CD4-positive, alpha-beta T cell treated with Interleukin-12 subunit alpha and Interleukin-12 subunit beta, for 1 hour (primary cell): ENCODE results near the gene MARCHF10.
"Not testable (repeated sequence)": the region's sequence is repeated elsewhere in the genome, so short reads cannot be mapped to it uniquely, and the experiment has no call there.

Source experiments
- DNase-seq: peaks from one replicate; pipeline ENCODE4 v3.0.0-alpha.2; 2020

MARCHF10 gene

GRCh38 chr17:62693616-62694409, 114.3 kb downstream of the MARCHF10 start:
- no peak for DNase-seq

DNA sequence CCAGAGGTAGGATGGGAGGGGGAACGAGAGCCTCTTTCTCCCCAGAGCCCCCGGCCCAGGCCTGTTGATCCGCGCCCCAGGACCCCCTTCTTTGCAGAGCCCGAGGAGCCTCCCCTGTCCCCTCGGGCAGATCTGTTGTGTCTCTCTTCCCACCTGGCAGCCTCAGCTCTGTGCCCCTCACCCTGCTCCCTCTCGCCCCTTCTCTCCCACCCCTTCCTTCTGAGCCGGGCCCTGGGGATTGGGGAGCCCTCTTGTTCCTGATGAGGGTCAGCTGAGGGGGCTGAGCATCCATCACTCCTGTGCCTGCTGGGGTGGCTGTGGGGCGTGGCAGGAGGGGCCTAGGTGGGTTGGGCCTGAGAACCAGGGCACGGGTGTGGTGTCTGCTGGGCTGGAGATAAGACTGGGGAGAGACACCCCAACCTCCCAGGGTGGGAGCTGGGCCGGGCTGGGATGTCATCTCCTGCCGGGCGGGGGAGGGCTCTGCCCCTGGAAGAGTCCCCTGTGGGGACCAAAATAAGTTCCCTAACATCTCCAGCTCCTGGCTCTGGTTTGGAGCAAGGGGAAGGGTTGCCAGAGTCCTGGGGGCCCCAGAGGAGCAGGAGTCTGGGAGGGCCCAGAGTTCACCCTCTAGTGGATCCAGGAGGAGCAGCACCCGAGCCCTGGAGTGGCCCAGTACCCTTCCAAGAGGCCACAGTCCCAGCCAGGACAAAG, 115.2 kb downstream of the MARCHF10 start:
- no peak for DNase-seq

GRCh38 chr17:62692159-62692651, 115.9 kb downstream of the MARCHF10 start:
- DNase-seq, result no peak

DNA sequence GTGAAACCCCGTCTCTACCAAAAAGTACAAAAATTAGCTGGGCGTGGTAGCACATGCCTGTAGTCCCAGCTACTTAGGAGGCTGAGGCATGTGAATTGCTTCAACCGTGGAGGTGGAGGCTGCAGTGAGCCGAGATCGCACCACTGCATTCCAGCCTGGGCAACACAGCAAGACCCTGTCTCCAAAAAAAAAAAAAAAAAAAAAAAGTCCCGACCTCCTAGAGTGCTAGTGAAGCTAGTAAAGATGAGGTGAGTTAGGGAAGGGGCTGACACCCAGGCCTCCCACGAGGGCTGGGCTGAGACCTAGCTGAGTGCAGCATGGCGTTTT, 116.6 kb downstream of the MARCHF10 start:
- DNase-seq, result not testable (repeated sequence)

GRCh38 chr17:62690168-62690897, 117.8 kb downstream of the MARCHF10 start:
- DNase-seq, result no peak

GRCh38 chr17:62689441-62690167, 118.5 kb downstream of the MARCHF10 start:
- no peak for DNase-seq

- no peak for DNase-seq
These were observed 119.5 kb downstream of the MARCHF10 start for GRCh38 chr17:62688398-62689160.

GRCh38 chr17:62687997-62688396, 120.1 kb downstream of the MARCHF10 start:
- DNase-seq, result no peak

DNA sequence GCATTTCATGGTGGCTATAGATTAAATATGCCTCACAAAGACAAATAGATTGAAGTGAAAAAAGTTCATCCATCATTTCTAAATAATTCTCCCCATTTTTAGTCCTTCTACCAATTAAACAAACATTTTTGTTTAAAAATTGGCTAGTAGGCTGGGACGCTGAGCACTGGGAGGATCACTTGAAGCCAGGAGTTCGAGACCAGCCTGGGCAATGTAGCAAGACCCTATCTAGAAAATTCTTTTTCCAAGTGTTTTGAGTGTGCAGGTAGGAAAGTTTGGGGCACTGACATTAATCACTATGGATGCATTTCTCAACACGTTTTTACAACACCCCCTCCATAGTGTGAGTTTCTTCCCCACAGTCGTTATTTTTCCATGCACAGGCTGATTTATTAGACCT, 123.9 kb downstream of the MARCHF10 start:
- no peak for DNase-seq

DNA sequence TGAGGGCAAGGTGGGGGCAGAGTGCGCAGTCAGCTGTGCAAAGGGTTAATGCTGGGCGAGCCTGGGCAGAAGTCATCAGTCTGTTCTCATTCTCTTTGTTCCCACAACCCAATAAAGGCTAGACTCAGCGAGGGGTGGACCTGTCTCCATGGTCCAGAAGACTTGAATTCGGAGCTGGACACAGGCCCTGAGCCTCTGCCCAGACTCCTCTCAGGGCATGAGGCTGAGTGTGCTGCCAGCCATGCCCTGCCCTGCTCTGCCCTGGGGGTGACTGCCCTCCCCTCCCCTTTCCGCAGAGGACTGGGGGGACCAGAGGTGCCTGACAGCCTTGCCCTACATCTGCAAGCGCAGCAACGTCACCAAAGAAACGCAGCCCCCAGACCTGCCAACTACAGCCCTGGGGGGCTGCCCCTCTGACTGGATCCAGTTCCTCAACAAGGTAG, 126.2 kb downstream of the MARCHF10 start:
- no peak for DNase-seq

- DNase-seq, result no peak
These were observed 126.8 kb downstream of the MARCHF10 start for GRCh38 chr17:62681061-62681938.

- DNase-seq, result no peak
These were observed 127.5 kb downstream of the MARCHF10 start for GRCh38 chr17:62680541-62681052.

DNA sequence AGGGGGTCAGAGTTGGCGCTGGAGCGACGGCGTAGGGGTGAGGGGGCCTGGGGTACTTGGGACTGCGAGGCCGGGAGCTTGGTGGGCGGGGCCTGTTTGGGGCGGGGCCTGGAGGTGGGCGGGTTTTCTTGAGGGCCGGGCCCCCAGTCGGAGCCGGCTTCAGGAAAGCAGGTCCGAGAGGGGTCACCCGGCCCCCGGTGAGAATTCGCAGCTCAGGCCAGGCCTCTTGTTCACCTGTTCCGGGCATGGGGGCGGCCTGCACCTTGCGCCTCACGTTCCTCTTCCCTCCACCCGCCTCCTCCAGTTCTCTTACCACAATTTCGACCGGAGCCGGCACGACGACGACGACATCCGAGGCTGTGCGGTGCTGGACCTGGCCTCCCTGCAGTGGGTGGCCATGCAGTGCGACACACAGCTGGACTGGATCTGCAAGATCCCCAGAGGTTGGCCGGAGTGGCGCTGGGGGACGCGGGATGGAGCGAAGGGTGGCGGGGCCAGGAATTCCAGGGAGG, 128.2 kb downstream of the MARCHF10 start:
- no peak for DNase-seq

DNA sequence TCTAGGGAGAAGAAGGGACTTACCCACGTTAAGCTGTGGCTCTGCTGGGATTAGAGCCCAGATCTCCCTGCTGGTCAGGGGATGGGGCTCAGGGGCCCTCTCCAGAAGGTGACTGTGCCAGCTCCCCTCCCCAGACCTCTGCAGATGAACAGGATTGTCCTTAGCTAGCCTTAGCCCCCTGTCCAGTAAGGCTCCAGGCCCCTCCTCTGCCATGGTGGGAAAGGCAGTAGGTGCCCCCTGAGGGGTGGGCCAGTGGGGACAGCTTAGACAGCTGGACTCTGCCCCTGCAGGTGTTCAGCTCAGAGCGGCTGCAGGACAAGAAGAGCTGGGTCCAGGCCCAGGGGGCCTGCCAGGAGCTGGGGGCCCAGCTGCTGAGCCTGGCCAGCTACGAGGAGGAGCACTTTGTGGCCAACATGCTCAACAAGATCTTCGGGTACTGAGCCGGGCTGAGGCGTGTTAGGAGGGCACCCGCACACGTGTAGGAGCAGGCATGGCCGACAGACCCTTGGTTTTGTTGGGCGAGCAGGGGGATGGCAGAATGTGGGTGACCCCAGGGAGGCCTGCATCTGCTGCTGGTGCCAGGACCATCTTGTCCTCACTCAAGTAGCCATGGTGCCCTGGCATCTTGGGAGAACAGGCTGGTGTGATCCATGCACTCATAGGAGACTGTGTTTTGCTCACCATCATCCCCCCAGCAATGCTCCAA, 129.7 kb downstream of the MARCHF10 start:
- DNase-seq, result no peak

- no peak for DNase-seq
These were observed 131.0 kb downstream of the MARCHF10 start for GRCh38 chr17:62676952-62677596.

- no peak for DNase-seq
These were observed 131.7 kb downstream of the MARCHF10 start for GRCh38 chr17:62676231-62676943.

GRCh38 chr17:62675701-62676100, 132.4 kb downstream of the MARCHF10 start:
- DNase-seq, result no peak

- no peak for DNase-seq
These were observed 132.9 kb downstream of the MARCHF10 start for GRCh38 chr17:62675260-62675659.

DNA sequence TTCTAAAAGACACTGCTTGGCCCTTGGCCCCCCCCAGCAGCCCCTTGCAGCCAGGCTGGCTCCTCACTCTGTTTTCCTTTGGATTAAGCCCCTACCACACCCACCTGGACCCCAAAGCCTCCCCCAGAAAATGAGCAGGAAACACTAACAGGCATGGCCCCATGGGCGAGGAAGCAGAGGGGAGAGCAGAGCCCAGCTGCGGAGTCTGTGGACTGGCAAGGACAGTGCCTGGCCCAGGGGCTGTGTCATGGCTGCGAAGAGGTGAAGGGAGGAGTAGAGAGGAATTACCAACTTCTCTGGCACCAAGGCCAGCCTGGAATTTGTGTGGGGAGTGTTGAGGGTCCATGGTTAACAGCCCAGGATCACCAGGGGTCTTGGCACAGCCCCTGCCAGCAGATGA, 133.3 kb downstream of the MARCHF10 start:
- DNase-seq, result no peak
